A549 (cell line): Measurements from ENCODE around the gene LASP1.

Source experiments
- BCL3 ChIP-seq: fragments of >200 bp; sonication (Bioruptor Twin); formaldehyde crosslinking; IDR thresholded peaks from 3 replicates; pipeline ENCODE4 v1.6.1; 2016
- CTCF ChIP-seq: fragments of >200 bp; sonication (Bioruptor Twin); formaldehyde crosslinking; IDR thresholded peaks from 3 replicates; pipeline ENCODE4 v1.5.1; 2016
- EP300 ChIP-seq, 2 experiments: fragments of >200 bp; sonication (Bioruptor Twin); formaldehyde crosslinking; IDR thresholded peaks; 2 replicates in 1 of 2; 3 replicates in 1 of 2; pipeline ENCODE4 v1.6.1; 2016 to 2017
- ESRRA ChIP-seq: fragments of 150-350 bp; IDR thresholded peaks from 2 replicates; pipeline ENCODE4 v1.6.1; 2014; ENCODE audit warnings: mild to moderate bottlenecking, low read length, borderline replicate concordance
- GATA3 ChIP-seq: IDR thresholded peaks from 2 replicates; pipeline ENCODE4 v1.6.1; 2012; ENCODE audit warnings: borderline replicate concordance
- HDAC2 ChIP-seq: fragments of 200-600 bp; sonication (generic); IDR thresholded peaks from 2 replicates; pipeline ENCODE4 v1.6.1; 2016
- MAX ChIP-seq: IDR thresholded peaks from 2 replicates; pipeline ENCODE4 v1.6.1; 2012
- PBX3 ChIP-seq: IDR thresholded peaks from 2 replicates; pipeline ENCODE4 v1.6.1; 2012
- POLR2A ChIP-seq: IDR thresholded peaks from 2 replicates; pipeline ENCODE4 v1.6.1; 2012; ENCODE audit warnings: mild to moderate bottlenecking, low read length
- RAD21 ChIP-seq, 2 experiments: fragments of >200 bp in 1 of 2; sonication (Bioruptor Twin) in 1 of 2; formaldehyde crosslinking in 1 of 2; IDR thresholded peaks in 1 of 2; conservative IDR thresholded peaks in 1 of 2; 2 replicates in 1 of 2; 3 replicates in 1 of 2; pipeline ENCODE4 v1.6.1; 2012 to 2018; ENCODE audit warnings: inconsistent platforms in 1 of 2
- RARB ChIP-seq: fragments of 250-450 bp; sonication (Bioruptor Pico); IDR thresholded peaks from 2 replicates; pipeline ENCODE4 v1.8.0; 2021; ENCODE audit warnings: mild to moderate bottlenecking, moderate library complexity
- RCOR1 ChIP-seq: fragments of 150-350 bp; IDR thresholded peaks from 2 replicates; pipeline ENCODE4 v1.6.1; 2014; ENCODE audit warnings: antibody characterized with exemption, low read length, low read depth
- REST ChIP-seq: fragments of 200-600 bp; sonication (generic); IDR thresholded peaks from 2 replicates; pipeline ENCODE4 v1.6.1; 2016; ENCODE audit warnings: antibody characterized with exemption, mild to moderate bottlenecking, moderate library complexity
- TP53 ChIP-seq: fragments of 250-450 bp; sonication (Bioruptor Pico); IDR thresholded peaks from 2 replicates; pipeline ENCODE4 v1.5.0; 2021; ENCODE audit warnings: mild to moderate bottlenecking, moderate library complexity

GRCh38 chr17:38960402-38960801 lies 90.5 kb downstream of the LASP1 start:
- TF ChIP-seq CTCF, result no peak
- no peak for TF ChIP-seq RAD21 (conservative IDR thresholded peaks at IDR 0.05 in 1 of 2, IDR thresholded peaks at IDR 0.05 in 1 of 2)
- TF ChIP-seq MAX, result no peak
- no peak for TF ChIP-seq ESRRA
- TF ChIP-seq REST, result no peak
- no peak for TF ChIP-seq RARB (CRISPR knock-in tag)
- TF ChIP-seq POLR2A, result no peak
- no peak for TF ChIP-seq HDAC2
- no peak for TF ChIP-seq TP53 (CRISPR knock-in tag)
- no peak for TF ChIP-seq EP300 (IDR thresholded peaks at IDR 0.05)
- no peak for TF ChIP-seq RCOR1
- no peak for TF ChIP-seq GATA3
- TF ChIP-seq PBX3, result no peak
- no peak for TF ChIP-seq BCL3
